ENCODE data around the gene KIFAP3. TPM values are rescaled to one million over a fixed set of nuclear protein-coding genes. Genes with fewer than 3 reads are reported as not detected.

Gene KIFAP3
- total and polyA plus RNA-seq, 2 donors (not counting 1 experiment from before 2014, with no cell fraction given), result 3.7 to 14.9 TPM

DNA sequence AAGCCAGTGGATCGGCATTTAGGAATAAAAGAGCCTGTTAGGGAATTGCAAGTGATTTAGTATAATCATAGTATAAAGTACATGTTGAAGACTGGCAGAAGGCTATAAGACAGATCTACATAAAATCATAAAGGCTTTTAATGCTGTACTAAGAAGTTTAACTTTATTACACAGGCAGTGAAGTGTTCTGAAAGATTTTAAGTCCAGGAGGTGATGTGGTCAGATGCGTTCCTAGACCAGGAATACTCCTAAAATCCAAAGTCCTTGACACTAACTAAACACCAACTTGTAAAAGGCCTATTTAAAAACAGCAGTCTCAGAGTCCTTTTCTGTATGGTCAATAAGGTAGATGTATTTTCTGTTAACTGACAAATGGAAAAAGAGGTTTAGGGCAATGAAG is 57.0 kb downstream of the KIFAP3 start:
- Histone ChIP-seq H3K27me3 (replicated peaks in 1 of 4; ENCODE audit: control extremely low read depth in 1 of 4, control insufficient read depth in 3 of 4, insufficient read depth in 4 of 4, low read length in 3 of 4) (no peaks in the 10 kb centered on the region), H4K20me1 (ENCODE audit: control insufficient read depth, insufficient read depth, low read length, poor library complexity, severe bottlenecking) (no peaks in the 10 kb centered on the region), H3K4me3 (ENCODE audit: control extremely low read depth in 1 of 5, extremely low read depth in 1 of 5, insufficient read depth in 1 of 5, low read depth in 2 of 5, low read length in 4 of 5) (no peak overlapping the region), H3K9me3 (ENCODE audit: control extremely low read depth in 1 of 3, control insufficient read depth in 2 of 3, insufficient read depth in 1 of 3, low read length in 2 of 3) (peaks cover 0 to 2% (median 1%) of the 10 kb centered on the region in 3 donors), H3K36me3 (replicated peaks in 1 of 2; ENCODE audit: control extremely low read depth in 1 of 2, control insufficient read depth in 1 of 2, extremely low read depth in 1 of 2, insufficient read depth in 2 of 2, low read length in 1 of 2) (peaks cover 4 to 15% of the 10 kb centered on the region in 2 experiments), H3K4me1 (ENCODE audit: control insufficient read depth in 2 of 2, insufficient read depth in 2 of 2, low read length in 2 of 2) (no peaks in the 10 kb centered on the region), H3K27ac (ENCODE audit: low read length in 2 of 2) (no peak overlapping the region), H3K79me2 (ENCODE audit: control insufficient read depth, insufficient read depth, low read length) (no peaks in the 10 kb centered on the region), H2AFZ (ENCODE audit: insufficient read depth, low read depth, low read length, poor library complexity, severe bottlenecking) (no peak overlapping the region), H3K4me2 (replicated peaks; ENCODE audit: low read depth, low read length, poor library complexity, severe bottlenecking) (no peak overlapping the region), H3K9ac (ENCODE audit: low read length) (no peak overlapping the region)
- POLR2A ChIA-PET, result no interaction called here
- intact Hi-C loops (cut with micrococcal nuclease), result no loop called here
- H3K9me3 Mint-ChIP-seq (ENCODE audit: insufficient read depth), result no peaks in the 10 kb centered on the region
- ATAC-seq (ENCODE audit: low read depth) (no peak), DNase-seq (no peak)
- no peak overlapping the region for H3K4me3 Mint-ChIP-seq
- WGBS (ENCODE audit: insufficient coverage), result no CpG with 5 or more reads among the region's 2 CpGs
- H3K27me3 Mint-ChIP-seq, result no peaks in the 10 kb centered on the region
- no peak overlapping the region for H3K27ac Mint-ChIP-seq
- no peaks in the 10 kb centered on the region for H3K4me1 Mint-ChIP-seq
- TF ChIP-seq EZH2 (IDR thresholded peaks at IDR 0.05; ENCODE audit: borderline replicate concordance, insufficient read depth, low read depth, low read length, poor library complexity, severe bottlenecking), result no peak
- no peak for TF ChIP-seq CTCF (IDR thresholded peaks at IDR 0.05)
- CTCF ChIA-PET, result no interaction called here

DNA sequence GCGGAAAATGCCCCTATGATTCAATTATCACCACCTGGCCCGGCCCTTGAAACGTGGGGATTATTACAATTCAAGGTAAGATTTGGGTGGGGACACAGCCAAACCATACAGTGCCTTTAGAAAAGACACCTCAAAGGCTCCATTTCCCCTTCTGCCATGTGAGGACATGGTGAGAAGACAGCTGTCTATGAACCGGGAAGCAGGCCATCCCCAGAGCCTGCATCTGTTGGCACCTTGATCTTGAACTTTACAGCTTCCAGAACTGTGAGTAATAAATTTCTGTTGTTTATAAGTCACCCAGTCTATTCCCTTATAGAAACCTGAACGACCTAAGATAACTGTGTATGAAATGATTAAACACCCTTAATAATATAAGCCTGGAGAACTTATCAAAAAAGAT is 61.6 kb downstream of the KIFAP3 start:
- Histone ChIP-seq H3K27me3 (replicated peaks in 1 of 4; ENCODE audit: control extremely low read depth in 1 of 4, control insufficient read depth in 3 of 4, insufficient read depth in 4 of 4, low read length in 3 of 4) (no peaks in the 10 kb centered on the region), H3K4me3 (ENCODE audit: control extremely low read depth in 1 of 5, extremely low read depth in 1 of 5, insufficient read depth in 1 of 5, low read depth in 2 of 5, low read length in 4 of 5) (no peak overlapping the region), H3K36me3 (replicated peaks in 1 of 2; ENCODE audit: control extremely low read depth in 1 of 2, control insufficient read depth in 1 of 2, extremely low read depth in 1 of 2, insufficient read depth in 2 of 2, low read length in 1 of 2) (peaks cover 2 to 15% of the 10 kb centered on the region in 2 experiments), H3K4me1 (ENCODE audit: control insufficient read depth in 2 of 2, insufficient read depth in 2 of 2, low read length in 2 of 2) (no peaks in the 10 kb centered on the region), H3K79me2 (ENCODE audit: control insufficient read depth, insufficient read depth, low read length) (no peaks in the 10 kb centered on the region), H3K4me2 (replicated peaks; ENCODE audit: low read depth, low read length, poor library complexity, severe bottlenecking) (no peak overlapping the region), H3K9me3 (ENCODE audit: control extremely low read depth in 1 of 3, control insufficient read depth in 2 of 3, insufficient read depth in 1 of 3, low read length in 2 of 3) (peaks cover 0 to 2% (median 0%) of the 10 kb centered on the region in 3 donors), H3K27ac (ENCODE audit: low read length in 2 of 2) (no peak overlapping the region), H2AFZ (ENCODE audit: insufficient read depth, low read depth, low read length, poor library complexity, severe bottlenecking) (no peak overlapping the region), H3K9ac (ENCODE audit: low read length) (no peak overlapping the region), H4K20me1 (ENCODE audit: control insufficient read depth, insufficient read depth, low read length, poor library complexity, severe bottlenecking) (no peaks in the 10 kb centered on the region)
- CTCF ChIA-PET, result no interaction called here
- TF ChIP-seq EZH2 (IDR thresholded peaks at IDR 0.05; ENCODE audit: borderline replicate concordance, insufficient read depth, low read depth, low read length, poor library complexity, severe bottlenecking) (no peak), CTCF (IDR thresholded peaks at IDR 0.05) (no peak)
- H3K9me3 Mint-ChIP-seq (ENCODE audit: insufficient read depth), result no peaks in the 10 kb centered on the region
- intact Hi-C loops (cut with micrococcal nuclease), result no loop called here
- no peaks in the 10 kb centered on the region for H3K4me1 Mint-ChIP-seq
- H3K27ac Mint-ChIP-seq, result no peak overlapping the region
- DNase-seq (no peak), ATAC-seq (ENCODE audit: low read depth) (no peak)
- H3K4me3 Mint-ChIP-seq, result no peak overlapping the region
- no peaks in the 10 kb centered on the region for H3K27me3 Mint-ChIP-seq
- POLR2A ChIA-PET, result no interaction called here
- WGBS (ENCODE audit: insufficient coverage), result no CpG with 5 or more reads among the region's 5 CpGs
